GM21619 (cell line): Measurements from ENCODE around the gene LCTL.
"Not testable (repeated sequence)": the region's sequence is repeated elsewhere in the genome, so short reads cannot be mapped to it uniquely, and the experiment has no call there.

ENCODE experiments used
- ATAC-seq: cut with Tn5 transposase; IDR thresholded peaks from one replicate; pipeline ENCODE4 v1.9.1; 2021; ENCODE audit not compliant: unreplicated experiment

LCTL gene

DNA sequence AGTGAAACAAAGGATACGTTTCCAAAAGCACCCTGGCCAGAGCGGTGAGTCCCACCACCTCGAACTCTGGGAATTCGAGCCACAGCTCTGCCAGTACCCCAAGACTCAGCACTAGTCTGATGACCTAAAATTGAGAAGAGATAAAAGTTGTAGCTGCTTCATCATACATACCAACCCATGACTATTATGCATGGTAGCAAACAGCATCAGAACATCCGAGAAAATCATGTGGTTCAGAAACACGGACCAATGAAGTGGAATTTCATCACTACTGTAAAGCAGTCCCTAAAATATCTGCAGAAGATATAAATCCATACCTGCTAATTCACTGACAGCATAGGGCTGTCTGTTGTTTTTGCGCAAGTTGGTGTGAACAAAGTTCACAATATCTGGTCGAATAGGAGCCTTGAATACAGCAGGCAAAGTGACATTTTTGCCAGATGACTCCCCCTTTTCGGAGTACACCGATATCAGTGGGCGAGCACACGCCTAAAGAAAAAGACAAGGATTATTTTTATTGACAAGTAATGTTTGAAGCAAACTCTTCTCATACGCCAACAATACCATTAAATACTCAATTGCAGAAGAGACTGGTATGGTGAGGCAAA, 62.7 kb downstream of the LCTL start:
- not testable (repeated sequence) for ATAC-seq

DNA sequence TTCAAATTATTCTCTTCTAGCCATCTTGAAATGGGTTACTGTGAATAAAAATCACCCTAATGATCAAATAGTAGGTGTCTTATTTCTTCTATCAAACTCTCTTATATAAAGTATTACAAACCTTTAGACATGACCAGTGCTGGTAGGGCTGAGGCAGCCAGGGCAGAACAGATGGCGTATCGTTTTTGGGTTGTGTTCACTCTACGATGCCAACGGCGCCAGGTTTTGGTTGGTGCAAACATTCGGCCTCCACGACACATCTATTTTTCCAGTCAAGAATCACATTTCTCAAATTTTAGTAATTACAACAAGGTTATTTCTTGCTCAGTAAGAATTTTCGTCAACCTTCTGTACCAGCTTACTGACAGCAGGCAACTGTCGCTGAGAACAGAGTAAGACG, 63.3 kb downstream of the LCTL start:
- ATAC-seq = no peak

DNA sequence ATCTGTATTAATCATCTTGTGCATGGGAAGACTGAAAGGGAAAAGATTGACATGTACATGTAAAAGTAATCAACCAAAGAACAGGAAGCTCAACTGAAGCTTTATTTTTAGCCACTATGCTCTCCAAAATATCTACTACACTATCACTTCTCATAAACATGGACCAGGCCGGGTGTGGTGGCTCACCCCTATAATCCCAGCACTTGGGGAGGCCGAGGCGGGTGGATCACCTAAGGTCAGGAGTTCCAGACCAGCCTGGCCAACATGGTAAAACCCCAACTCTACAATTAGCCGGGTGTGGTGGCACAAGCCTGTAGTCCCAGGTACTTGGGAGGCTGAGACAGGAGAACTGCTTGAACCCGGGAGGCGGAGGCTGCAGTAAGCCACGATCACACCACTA, 65.5 kb downstream of the LCTL start:
- ATAC-seq = not testable (repeated sequence)

DNA sequence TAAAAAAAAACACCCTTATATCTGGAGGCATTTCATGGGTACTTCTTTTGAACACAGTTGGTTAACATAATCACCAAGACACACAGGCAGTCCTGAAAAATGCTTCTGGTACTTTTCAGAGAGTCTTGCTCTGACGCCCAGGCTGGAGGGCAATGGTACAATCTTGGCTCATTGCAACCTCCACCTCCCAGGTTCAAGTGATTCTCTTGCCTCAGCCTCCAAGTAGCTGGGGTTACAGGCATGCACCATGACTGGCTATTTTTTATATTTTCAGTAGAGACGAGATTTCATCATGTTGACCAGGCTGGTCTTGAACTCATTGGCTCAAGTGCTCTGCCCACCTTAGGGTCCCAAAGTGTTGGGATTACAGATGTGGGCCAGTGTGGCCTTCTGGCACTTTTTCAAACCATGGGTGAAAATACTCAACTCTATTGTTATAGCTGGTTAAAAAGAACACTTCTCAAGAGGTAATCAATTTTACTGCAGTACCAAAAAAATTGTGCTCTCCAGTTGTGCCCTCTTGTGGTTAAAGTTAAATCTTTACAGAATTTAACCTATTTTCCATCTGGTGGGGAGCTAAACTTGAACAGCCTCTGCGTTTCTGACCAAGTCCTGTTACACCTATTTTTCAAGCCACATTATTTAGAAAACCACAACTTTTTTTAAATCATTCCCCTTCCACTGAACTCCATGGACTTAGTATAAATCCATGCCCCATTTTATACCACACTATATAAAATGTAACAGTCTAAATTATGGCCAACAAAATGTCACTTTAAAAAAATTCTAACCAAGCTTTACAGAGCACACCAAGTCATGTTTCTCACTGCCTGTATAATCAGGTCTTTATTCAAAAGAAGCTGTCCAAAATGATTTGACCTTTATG, 67.1 kb downstream of the LCTL start:
- ATAC-seq = no peak
